LoVo (cell line): ENCODE measurements around the gene DNM2.
"Not testable (repeated sequence)": the region's sequence is repeated elsewhere in the genome, so short reads cannot be mapped to it uniquely, and the experiment has no call there.

Source experiments
- DNase-seq: peaks from one replicate; pipeline ENCODE4 v3.0.0-alpha.2; 2016; ENCODE audit warnings: low spot score

The DNM2 gene

DNA sequence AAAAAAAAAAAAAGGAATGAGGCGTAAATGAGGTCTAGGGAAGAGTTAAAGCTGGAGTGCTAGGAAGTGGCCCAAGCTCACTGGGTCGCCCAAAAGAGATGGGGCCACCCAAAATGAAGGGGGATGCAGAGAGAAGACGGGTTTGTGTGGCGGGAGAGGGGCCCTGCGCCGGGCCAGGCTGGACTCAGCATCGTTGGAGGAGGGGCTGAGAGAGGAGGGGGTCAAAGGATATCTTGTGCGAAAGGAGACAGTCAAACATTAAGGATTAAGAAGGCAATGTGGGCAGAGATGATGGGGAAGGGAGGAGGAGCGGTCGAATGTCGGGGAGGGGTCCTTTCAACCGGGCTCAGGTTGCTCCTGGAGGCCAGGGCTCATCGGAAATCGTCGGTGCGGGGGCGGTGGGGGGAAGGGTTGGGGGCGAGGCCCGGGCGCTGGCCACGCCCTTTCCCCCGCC is 152.6 kb downstream of the DNM2 start:
- DNase-seq: no peak

- DNase-seq: peak; percentile 98
Observed at GRCh38 chr19:10870955-10871603, 153.2 kb downstream of the DNM2 start, which contains the start of gene CARM1. CARM1 (plus strand) TSS chr19:10871553; CDS start chr19:10871703, 150 bp downstream.

DNA sequence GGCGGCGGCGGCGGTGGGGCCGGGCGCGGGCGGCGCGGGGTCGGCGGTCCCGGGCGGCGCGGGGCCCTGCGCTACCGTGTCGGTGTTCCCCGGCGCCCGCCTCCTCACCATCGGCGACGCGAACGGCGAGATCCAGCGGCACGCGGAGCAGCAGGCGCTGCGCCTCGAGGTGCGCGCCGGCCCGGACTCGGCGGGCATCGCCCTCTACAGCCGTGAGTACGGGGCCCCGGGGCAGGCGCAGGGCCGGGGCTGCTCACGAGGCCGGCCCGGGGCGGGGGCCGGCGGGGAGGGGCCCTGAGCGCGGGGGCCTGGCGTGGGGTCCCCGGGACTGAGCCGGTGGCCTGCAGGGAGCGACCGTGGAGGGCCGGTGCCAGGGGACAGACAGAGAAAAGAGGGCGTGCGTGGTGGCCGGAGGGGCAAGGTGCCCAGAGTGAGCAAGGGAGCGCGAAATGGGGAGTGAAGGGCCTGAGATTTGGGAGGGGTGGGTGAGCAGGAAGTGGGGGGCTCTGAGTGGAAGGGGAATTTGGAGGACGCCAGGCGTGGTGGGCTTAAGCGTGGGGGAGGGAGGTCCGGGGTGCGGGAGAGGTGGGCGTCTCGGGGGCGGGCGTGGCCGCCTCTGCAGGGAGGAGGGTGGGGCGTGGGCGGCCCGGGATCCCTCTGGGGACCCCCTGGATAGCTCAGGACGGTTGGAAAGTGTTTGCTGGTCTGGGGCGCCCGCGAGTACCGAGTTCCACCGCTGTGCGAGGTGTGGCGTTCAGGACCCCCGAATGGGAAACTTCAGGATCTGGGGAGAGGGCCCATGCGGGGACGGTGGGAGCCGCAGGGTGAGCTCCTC is 154.0 kb downstream of the DNM2 start:
- DNase-seq: no peak

GRCh38 chr19:10872546-10873107 is 154.7 kb downstream of the DNM2 start:
- no peak for DNase-seq

DNA sequence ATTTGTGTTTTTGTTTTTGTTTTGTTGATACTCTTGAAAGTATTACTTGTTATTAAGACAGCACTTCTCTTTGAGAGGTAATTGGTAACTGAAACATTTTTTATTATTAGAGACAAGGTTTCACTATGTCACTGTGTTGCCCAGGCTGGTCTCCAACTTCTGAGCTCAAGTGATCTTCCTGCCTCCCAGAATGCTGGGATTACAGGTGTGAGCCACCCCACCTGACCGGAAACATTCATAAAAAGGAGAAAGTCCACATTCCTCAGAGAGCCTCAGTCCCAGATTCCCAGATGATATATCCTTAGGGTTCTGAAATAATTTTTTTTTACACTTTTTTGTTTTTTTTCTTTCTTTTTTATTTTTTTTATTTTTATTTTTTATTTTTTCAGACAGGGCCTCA is 156.1 kb downstream of the DNM2 start:
- DNase-seq: no peak

DNA sequence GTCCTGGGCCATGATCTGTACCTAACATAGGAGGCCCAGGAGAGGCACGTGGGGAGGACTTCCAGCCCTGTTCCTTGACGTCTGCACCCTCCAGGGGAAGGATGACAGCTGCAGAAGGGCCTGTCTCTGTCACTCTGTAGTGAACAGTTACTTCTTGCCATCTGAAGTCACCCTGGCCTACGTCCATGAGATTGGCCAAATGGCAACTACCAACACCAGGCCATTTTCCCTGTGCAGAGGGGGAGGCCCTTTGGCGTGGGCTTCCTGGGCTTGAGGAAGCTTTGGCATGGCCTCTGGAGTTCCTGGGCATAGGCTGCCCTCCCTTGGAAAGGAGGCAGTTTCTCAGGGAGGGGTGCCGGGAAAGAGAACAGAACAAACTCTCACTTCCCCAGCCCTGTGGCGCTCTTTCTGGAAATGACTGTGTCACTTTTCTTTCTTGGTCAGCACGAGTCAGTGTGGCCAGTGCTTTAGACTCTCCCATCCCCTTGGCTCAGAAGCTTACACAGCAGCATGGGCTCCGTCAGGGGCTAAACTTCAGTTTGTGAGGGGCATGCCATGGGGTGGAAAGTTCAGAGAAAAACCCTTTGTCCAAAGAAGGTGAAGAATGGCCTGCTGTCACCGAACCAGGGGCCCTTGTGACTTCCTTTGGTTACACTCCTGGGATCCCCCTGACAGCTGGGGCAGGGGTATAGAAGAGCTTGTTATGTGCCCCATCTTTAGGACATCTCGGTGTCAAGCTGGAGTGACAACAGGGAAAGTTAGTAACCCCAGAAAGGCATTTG is 158.8 kb downstream of the DNM2 start:
- DNase-seq: no peak

GRCh38 chr19:10877608-10878007 is 159.7 kb downstream of the DNM2 start:
- not testable (repeated sequence) for DNase-seq

- DNase-seq: no peak
Observed at GRCh38 chr19:10878253-10878652, 160.4 kb downstream of the DNM2 start.
